Activated T-cell treated with anti-CD3 and anti-CD28 coated beads, Interleukin-2, amount 50 U/mL, for 48 hours (primary cell): ENCODE measurements around the gene CBR1.
"Not testable (repeated sequence)": the region's sequence is repeated elsewhere in the genome, so short reads cannot be mapped to it uniquely, and the experiment has no call there.

Source experiments
- DNase-seq, 2 experiments: peaks; one replicate each; pipeline ENCODE4 v3.0.0-alpha.2; 2020

Gene CBR1

GRCh38 chr21:36052860-36053714 is 16.7 kb upstream of the CBR1 start:
- DNase-seq, result no peak

- DNase-seq, result no peak
These were observed 16.1 kb upstream of the CBR1 start for GRCh38 chr21:36053715-36054062.

GRCh38 chr21:36055551-36055950 is 14.3 kb upstream of the CBR1 start:
- DNase-seq, result no peak

GRCh38 chr21:36059823-36060158 is 10.0 kb upstream of the CBR1 start:
- DNase-seq, result no peak

GRCh38 chr21:36060159-36060921 is 9.5 kb upstream of the CBR1 start, which contains the start of gene SETD4:
TSS of gene SETD4 (minus strand) at chr21:36060526. CDS start at chr21:36058888, 1,638 bp downstream.
- peak; percentile 96 to 97 for DNase-seq

- no peak for DNase-seq
These were observed 8.4 kb upstream of the CBR1 start for GRCh38 chr21:36061445-36061844.

- no peak for DNase-seq
These were observed 6.3 kb upstream of the CBR1 start for GRCh38 chr21:36063375-36064084.

GRCh38 chr21:36064085-36064460 is 5.8 kb upstream of the CBR1 start:
- DNase-seq, result no peak

- no peak for DNase-seq
These were observed 4.3 kb upstream of the CBR1 start for GRCh38 chr21:36065497-36066036.

GRCh38 chr21:36068748-36069398 is 951 bp upstream of the CBR1 start:
- no peak for DNase-seq

GRCh38 chr21:36070999-36071398 is 1.2 kb downstream of the CBR1 start:
- DNase-seq, result no peak

- DNase-seq, result no peak
These were observed 2.8 kb downstream of the CBR1 start for GRCh38 chr21:36072453-36073162.

GRCh38 chr21:36073181-36073580 is 3.4 kb downstream of the CBR1 start:
- DNase-seq, result no peak

- not testable (repeated sequence) for DNase-seq
These were observed 4.1 kb downstream of the CBR1 start for GRCh38 chr21:36073911-36074310.

GRCh38 chr21:36075171-36075570 is 5.3 kb downstream of the CBR1 start:
- no peak for DNase-seq

- DNase-seq, result no peak
These were observed 6.1 kb downstream of the CBR1 start for GRCh38 chr21:36075953-36076352.

- no peak for DNase-seq
These were observed 7.2 kb downstream of the CBR1 start for GRCh38 chr21:36076878-36077655.

- no peak for DNase-seq
These were observed 7.9 kb downstream of the CBR1 start for GRCh38 chr21:36077758-36078157.

- DNase-seq, result peak; percentile 44 to 52
These were observed 9.3 kb downstream of the CBR1 start for GRCh38 chr21:36079010-36079649.

GRCh38 chr21:36079671-36080070 is 9.8 kb downstream of the CBR1 start:
- no peak for DNase-seq

GRCh38 chr21:36080386-36080785 is 10.6 kb downstream of the CBR1 start:
- DNase-seq, result no peak
